IPS-18a (cell line): ENCODE data around the gene ELMO1.

Experiments used
- H3K27ac ChIP-seq: one replicate; pipeline ENCODE4 v1.5.1; 2013; ENCODE audit warnings: low read length
- H3K27me3 ChIP-seq: one replicate; pipeline ENCODE4 v1.6.1; 2013; ENCODE audit warnings: mild to moderate bottlenecking, low read length; ENCODE audit not compliant: control insufficient read depth, insufficient read depth
- H3K36me3 ChIP-seq: one replicate; pipeline ENCODE4 v1.6.1; 2013; ENCODE audit warnings: low read depth, low read length; ENCODE audit not compliant: control insufficient read depth
- H3K4me1 ChIP-seq: one replicate; pipeline ENCODE4 v1.6.1; 2013; ENCODE audit warnings: low read depth, low read length; ENCODE audit not compliant: control insufficient read depth
- H3K4me3 ChIP-seq: one replicate; pipeline ENCODE4 v1.5.1; 2013; ENCODE audit warnings: low read length
- H3K9ac ChIP-seq: one replicate; pipeline ENCODE4 v1.6.1; 2013; ENCODE audit warnings: mild to moderate bottlenecking, low read length, moderate library complexity
- H3K9me3 ChIP-seq: one replicate; pipeline ENCODE4 v1.6.1; 2013; ENCODE audit warnings: low read depth, low read length; ENCODE audit not compliant: control insufficient read depth

ELMO1 gene

DNA sequence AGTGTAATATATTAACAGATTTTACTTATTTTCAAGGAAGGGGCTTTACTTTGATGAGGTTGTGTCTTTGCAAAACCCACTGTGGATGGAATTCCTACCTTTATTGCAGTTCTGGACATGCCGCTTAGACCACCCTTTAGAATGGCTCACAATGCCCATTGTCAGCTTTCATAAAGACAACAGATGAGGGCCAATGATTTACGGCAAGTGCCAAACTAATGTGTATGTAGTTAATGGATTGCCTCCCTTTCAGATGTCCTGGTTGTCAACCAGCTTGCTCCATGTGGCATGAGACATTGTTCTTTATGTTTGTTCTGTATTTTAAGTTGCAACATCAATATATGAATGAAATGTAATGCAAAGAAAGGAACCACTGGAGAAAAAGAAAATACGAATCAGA, 35.0 kb upstream of the ELMO1 start:
- Histone ChIP-seq H3K9ac (no peak overlapping the region), H3K4me1 (peaks cover 7% of the 10 kb centered on the region), H3K9me3 (peaks cover 13% of the 10 kb centered on the region), H3K27me3 (no peaks in the 10 kb centered on the region), H3K27ac (no peak overlapping the region), H3K36me3 (no peaks in the 10 kb centered on the region), H3K4me3 (no peak overlapping the region)

DNA sequence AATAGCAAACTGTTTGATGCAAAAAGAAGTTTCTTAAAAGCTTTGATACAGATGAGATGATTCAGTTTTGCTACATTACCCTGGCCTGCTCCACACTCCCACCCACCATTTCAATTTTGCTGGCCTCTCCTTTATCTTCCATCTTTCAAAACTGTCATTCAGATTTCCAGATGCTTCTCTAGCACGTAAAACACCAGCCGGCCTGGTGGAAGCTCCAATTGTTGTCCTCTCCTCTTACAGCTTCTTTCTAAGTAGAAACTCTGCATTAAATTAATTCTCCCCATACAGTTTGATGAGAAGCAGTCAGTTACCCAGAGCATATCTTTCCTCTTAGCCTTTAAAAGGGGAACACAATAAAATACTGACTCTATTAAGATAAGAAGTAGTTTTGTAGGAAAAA, 34.3 kb upstream of the ELMO1 start:
- no peaks in the 10 kb centered on the region for H3K36me3 ChIP-seq
- no peak overlapping the region for H3K9ac ChIP-seq
- peaks cover 7% of the 10 kb centered on the region for H3K4me1 ChIP-seq
- no peak overlapping the region for H3K27ac ChIP-seq
- H3K9me3 ChIP-seq, result peaks cover 6% of the 10 kb centered on the region
- no peaks in the 10 kb centered on the region for H3K27me3 ChIP-seq
- no peak overlapping the region for H3K4me3 ChIP-seq

DNA sequence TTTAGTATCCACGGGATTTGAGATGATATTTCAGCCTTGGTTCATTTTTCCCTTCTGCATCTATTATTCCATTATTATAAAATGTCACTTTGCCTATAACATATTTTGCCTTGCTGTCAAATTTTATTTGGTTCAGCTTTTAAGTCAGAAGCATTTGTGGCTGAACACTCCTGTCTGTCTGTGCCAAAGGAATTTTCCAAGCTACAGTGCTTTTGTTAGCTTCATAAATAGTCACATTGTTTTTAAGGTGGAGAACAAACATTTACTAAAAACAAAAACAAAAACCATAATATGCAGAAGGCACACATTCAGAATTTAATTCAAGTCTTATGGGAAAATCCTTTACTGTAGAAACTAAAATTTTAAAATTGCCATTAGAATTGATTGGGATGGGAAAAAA, 33.8 kb upstream of the ELMO1 start:
- no peak overlapping the region for H3K27ac ChIP-seq
- H3K4me1 ChIP-seq, result peaks cover 7% of the 10 kb centered on the region
- no peak overlapping the region for H3K4me3 ChIP-seq
- H3K9ac ChIP-seq, result no peak overlapping the region
- peaks cover 5% of the 10 kb centered on the region for H3K9me3 ChIP-seq
- H3K36me3 ChIP-seq, result no peaks in the 10 kb centered on the region
- H3K27me3 ChIP-seq, result no peaks in the 10 kb centered on the region

DNA sequence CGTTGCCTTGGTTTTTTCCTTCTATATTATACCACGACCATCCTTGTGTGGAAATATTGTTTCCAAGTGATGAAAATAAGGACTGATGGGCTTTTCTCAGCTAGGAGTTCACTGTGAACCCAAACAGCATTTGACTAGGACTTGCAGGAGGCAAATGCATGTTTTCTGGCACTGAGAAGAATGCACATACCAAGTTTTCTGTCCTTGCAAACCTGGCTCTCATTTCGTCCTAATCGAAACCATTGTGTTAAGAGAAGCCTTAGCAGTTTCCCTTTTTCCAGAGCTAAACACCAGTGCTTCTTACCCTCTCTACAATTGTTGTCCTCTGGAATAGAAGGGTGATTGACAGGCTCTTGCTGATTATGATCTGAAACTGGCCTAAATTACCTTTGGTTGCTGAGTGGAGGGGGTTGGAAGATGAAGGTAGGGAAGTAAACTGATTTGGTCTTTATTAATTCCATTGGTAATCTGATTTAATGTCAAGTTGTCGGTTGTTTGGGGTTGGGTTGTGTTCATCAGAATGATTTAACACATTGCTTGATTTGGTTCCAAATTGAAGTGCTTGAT, 33.1 kb upstream of the ELMO1 start:
- H3K4me3 ChIP-seq, result no peak overlapping the region
- no peaks in the 10 kb centered on the region for H3K9me3 ChIP-seq
- no peak overlapping the region for H3K9ac ChIP-seq
- no peak overlapping the region for H3K27ac ChIP-seq
- no peaks in the 10 kb centered on the region for H3K27me3 ChIP-seq
- H3K36me3 ChIP-seq, result no peaks in the 10 kb centered on the region
- H3K4me1 ChIP-seq, result peaks cover 7% of the 10 kb centered on the region

DNA sequence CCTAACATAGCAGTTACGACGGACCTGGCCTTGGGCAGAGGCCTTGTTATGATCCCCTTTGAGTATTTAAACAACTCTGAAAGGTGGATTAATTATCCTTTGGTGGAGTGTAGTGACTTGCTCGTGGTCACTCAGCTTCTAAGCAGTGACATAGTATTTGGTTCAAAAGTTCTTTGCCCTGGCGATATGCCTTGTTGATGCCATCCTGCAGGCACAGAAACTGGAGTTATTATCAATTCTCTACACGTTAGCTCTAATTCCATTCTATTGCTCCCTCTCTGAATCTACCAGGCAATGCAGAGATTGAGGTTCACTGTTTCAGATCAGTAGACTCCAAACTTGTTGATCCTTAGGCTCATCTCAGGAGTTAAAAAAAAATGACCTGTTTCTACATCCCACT, 32.5 kb upstream of the ELMO1 start:
- Histone ChIP-seq H3K27me3 (no peaks in the 10 kb centered on the region), H3K9ac (no peak overlapping the region), H3K4me3 (no peak overlapping the region), H3K36me3 (no peaks in the 10 kb centered on the region), H3K9me3 (no peaks in the 10 kb centered on the region), H3K4me1 (peaks cover 7% of the 10 kb centered on the region), H3K27ac (no peak overlapping the region)

DNA sequence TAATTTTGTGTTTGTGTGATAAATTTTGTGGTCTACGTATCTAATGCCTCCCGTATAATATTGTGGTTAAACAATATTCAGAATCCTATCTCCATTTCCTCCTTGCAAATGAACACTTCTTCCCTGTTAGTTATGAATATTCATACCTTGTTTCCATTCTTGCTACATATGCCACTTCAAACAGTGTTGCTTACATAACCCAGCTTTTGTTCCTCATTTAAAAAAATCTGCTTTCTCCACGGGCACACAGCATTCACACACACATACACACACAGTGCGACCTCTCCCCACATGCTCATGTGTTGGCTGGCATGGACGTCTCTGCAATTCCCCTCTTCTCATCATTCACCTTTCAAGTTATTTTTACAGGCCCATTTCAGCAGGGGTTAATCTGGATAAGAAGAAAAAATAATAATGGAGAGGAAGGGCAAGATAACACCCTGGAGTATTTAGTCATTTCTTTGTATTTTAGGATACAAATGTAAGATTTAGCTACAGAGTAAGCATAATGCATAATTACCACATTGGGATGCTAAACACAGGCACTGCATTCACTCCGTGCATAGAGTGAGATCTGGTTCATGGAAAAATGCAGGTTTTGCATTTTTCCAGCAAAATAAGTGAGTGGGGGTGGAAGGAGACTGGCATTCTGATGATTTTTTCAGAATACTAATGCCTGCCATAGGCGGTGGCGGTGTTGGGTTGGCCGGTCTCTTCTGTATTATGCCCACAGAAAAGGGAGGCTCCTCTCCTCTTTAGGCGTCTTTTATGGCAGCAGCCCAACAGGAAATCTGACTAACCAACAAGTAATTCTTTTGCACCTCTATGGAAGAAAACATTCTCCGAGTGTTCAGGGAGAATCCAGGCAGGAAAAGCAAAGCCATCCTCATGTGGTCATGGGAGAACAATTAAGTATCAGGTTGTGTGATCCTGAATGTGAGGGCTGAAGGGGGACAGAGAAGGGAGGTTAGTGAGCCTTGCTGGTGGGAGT, 31.7 kb upstream of the ELMO1 start:
- H3K9me3 ChIP-seq, result no peaks in the 10 kb centered on the region
- no peak overlapping the region for H3K9ac ChIP-seq
- peaks cover 7% of the 10 kb centered on the region for H3K4me1 ChIP-seq
- H3K36me3 ChIP-seq, result no peaks in the 10 kb centered on the region
- H3K27me3 ChIP-seq, result no peaks in the 10 kb centered on the region
- H3K4me3 ChIP-seq, result no peak overlapping the region
- no peak overlapping the region for H3K27ac ChIP-seq

DNA sequence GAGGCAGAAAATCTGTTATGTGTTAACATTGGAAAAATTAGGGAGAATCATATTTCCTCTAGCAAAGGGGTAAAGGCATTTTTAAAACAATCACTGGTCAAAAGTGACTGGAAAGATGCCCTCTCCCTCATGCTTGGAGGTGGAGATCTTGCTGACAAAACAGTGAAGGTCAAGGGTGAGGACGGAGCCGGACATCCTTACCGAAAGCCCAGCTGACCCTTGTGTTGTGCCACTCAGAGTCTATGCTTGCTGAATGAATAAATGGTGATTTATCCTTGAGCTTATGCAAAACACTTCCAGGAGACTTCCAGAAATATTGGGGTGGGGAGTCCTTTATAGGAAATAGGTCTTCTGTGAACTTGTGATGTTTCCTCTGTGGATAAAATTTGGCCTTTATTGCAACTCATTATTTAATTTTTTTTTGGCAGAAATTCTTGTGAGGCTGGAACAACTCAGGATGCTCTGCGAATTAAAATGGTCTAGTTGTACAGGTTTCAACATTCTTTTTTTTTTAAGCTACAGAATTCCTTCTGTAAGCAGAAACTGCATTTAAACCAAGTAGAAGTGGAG, 28.3 kb upstream of the ELMO1 start:
- Histone ChIP-seq H3K27ac (no peak overlapping the region), H3K9ac (no peak overlapping the region), H3K4me1 (peaks cover 7% of the 10 kb centered on the region), H3K36me3 (no peaks in the 10 kb centered on the region), H3K4me3 (no peak overlapping the region), H3K9me3 (no peaks in the 10 kb centered on the region), H3K27me3 (no peaks in the 10 kb centered on the region)

DNA sequence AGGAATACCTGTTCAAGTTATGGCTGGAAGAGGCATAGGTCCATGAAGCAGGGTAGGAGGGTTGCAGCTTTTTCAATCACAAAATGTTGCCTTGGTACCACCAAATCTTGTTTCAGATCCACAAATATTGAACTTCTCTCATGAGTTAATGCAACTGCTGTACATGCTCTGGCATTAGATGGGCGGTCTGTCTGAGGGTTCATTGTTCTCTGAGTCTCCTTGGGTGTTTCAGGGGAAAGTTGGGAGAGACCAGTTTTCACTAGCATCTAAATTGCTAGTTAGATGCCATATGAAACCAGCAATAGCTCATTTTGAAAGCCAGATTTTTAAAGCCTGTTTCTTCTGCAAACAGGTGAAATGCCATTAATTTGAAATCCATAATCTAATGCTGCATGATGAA, 27.8 kb upstream of the ELMO1 start:
- H3K27ac ChIP-seq, result no peak overlapping the region
- H3K9ac ChIP-seq, result no peak overlapping the region
- no peaks in the 10 kb centered on the region for H3K36me3 ChIP-seq
- no peaks in the 10 kb centered on the region for H3K27me3 ChIP-seq
- no peaks in the 10 kb centered on the region for H3K9me3 ChIP-seq
- H3K4me1 ChIP-seq, result peaks cover 7% of the 10 kb centered on the region
- H3K4me3 ChIP-seq, result no peak overlapping the region

DNA sequence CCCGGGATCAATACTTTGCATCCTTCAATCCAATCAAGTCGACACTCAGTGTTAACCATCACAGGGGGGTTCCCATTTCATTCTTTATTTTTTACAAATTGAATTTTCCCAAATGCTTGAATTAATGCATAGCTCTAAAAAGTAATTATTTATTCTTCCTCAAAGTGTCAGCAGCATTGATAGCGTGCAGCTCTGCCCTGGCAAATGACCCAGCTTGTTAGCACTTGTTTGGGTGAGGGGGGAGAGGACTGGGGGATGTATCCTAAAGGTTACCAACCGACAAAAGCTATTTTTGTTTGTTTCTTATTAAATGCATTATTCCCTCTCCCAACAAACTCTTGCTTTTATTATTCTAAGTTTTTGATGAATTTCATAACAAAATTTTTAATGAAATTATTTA, 27.0 kb upstream of the ELMO1 start:
- Histone ChIP-seq H3K4me1 (peaks cover 7% of the 10 kb centered on the region), H3K36me3 (no peaks in the 10 kb centered on the region), H3K9ac (no peak overlapping the region), H3K4me3 (no peak overlapping the region), H3K27me3 (no peaks in the 10 kb centered on the region), H3K9me3 (no peaks in the 10 kb centered on the region), H3K27ac (no peak overlapping the region)

DNA sequence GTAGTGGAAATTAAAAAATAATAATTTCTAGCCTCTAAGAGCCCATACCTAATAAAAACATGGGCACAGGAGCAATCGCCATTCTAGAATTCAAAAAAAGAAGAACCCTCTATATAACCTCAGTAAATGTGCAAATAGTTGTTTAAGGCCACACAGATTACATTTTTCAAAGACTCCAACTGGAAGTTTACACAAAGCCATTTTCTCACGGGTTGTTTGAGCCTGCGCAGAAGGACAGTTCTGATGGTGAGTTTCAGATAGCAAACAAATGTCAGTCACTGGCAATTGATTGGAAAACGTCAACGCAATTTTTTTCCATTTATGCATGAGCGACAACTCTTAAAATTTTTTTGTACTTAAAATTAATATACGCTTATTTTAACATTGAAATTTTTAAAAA, 23.0 kb upstream of the ELMO1 start:
- Histone ChIP-seq H3K9me3 (no peaks in the 10 kb centered on the region), H3K4me3 (no peak overlapping the region), H3K27me3 (no peaks in the 10 kb centered on the region), H3K4me1 (no peaks in the 10 kb centered on the region), H3K27ac (no peak overlapping the region), H3K9ac (no peak overlapping the region), H3K36me3 (no peaks in the 10 kb centered on the region)

DNA sequence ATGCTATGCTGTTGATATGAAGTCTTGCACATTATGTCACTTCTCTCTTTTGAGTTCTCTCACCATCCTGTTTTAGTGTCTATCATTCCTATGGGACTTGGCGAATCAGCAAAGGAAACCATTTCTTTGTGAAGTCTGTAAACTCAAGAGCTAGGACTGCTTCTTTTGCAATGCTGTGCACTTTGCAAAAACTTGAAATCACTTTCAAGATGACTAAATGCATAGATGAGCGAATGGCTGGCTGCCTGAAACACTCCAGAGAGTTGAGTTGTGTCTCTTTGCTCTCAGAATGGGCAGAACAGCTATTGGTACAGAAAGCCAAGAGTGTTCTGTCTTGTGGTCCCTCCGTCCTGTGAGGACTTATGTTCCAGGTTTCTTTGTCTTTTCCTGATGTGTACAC, 18.3 kb upstream of the ELMO1 start:
- no peak overlapping the region for H3K27ac ChIP-seq
- no peaks in the 10 kb centered on the region for H3K27me3 ChIP-seq
- H3K9me3 ChIP-seq, result no peaks in the 10 kb centered on the region
- H3K4me3 ChIP-seq, result no peak overlapping the region
- no peak overlapping the region for H3K9ac ChIP-seq
- H3K4me1 ChIP-seq, result no peaks in the 10 kb centered on the region
- no peaks in the 10 kb centered on the region for H3K36me3 ChIP-seq
